Measurements from ENCODE around the gene RSF1.

GRCh38 chr11:77650123-77650522, 170.4 kb downstream of the RSF1 start:
- no peak for TF ChIP-seq ELF1 (IDR thresholded peaks at IDR 0.05; ENCODE audit: borderline replicate concordance, low read depth)
- TF ChIP-seq POLR2AphosphoS5 (IDR thresholded peaks at IDR 0.05; ENCODE audit: low read depth, low read length): no peak
- TF ChIP-seq CTCF (IDR thresholded peaks at IDR 0.05 in 2 of 3, conservative IDR thresholded peaks at IDR 0.05 in 1 of 3; ENCODE audit: borderline replicate concordance in 1 of 3, insufficient read depth in 1 of 3, low read depth in 2 of 3, low read length in 2 of 3): no peak
- no peak for TF ChIP-seq ZNF274 (IDR thresholded peaks at IDR 0.05; ENCODE audit: low read depth, low read length)
- no peak for TF ChIP-seq SRF (IDR thresholded peaks at IDR 0.05; ENCODE audit: low read depth)
- no peak for TF ChIP-seq EZH2 (IDR thresholded peaks at IDR 0.05)
- no peak for TF ChIP-seq CEBPB (IDR thresholded peaks at IDR 0.05; ENCODE audit: low read depth)
- TF ChIP-seq SIN3A (IDR thresholded peaks at IDR 0.05; ENCODE audit: low read depth): no peak
- no peak for TF ChIP-seq POLR2A (IDR thresholded peaks at IDR 0.05; ENCODE audit: borderline replicate concordance, extremely low read depth, insufficient read depth, insufficient read length)
- TF ChIP-seq MAX (IDR thresholded peaks at IDR 0.05): no peak
- no peak for TF ChIP-seq REST (IDR thresholded peaks at IDR 0.05; ENCODE audit: low read depth)
- no peak for TF ChIP-seq RAD21 (IDR thresholded peaks at IDR 0.05; ENCODE audit: low read depth)

Data from HCT116 (cell line).